Thyroid gland (tissue), 4 donors: ENCODE data around the gene SHROOM3. TPM values are rescaled to one million over a fixed set of nuclear protein-coding genes. Genes with fewer than 3 reads are reported as not detected.

Experiments used
- DNase-seq, 2 donors: peaks; one replicate each; pipeline ENCODE4 v3.0.0-alpha.2; 2019
- H3K27ac ChIP-seq, 3 donors: fragments of 200-600 bp; sonication (generic); 1 replicate in 2 of 3; 2 replicates in 1 of 3; pipeline ENCODE4 v1.5.1; 2016 to 2019; ENCODE audit warnings: mild to moderate bottlenecking in 1 of 3, moderate library complexity in 1 of 3
- H3K27me3 ChIP-seq: fragments of 200-600 bp; sonication (generic); one replicate; pipeline ENCODE4 v1.5.1; 2019
- H3K36me3 ChIP-seq, 2 donors: fragments of 200-600 bp; sonication (generic); one replicate each; pipeline ENCODE4 v1.5.1; 2016 to 2019
- H3K4me1 ChIP-seq, 2 donors: fragments of 200-600 bp; sonication (generic); one replicate each; pipeline ENCODE4 v1.5.1; 2017 to 2019
- H3K4me3 ChIP-seq, 3 donors: fragments of 200-600 bp; sonication (generic); replicated peaks in 1 of 3; 1 replicate in 2 of 3; 2 replicates in 1 of 3; pipeline ENCODE4 v1.5.1; 2016; ENCODE audit warnings: mild to moderate bottlenecking in 1 of 3
- H3K9me3 ChIP-seq: fragments of 200-600 bp; sonication (generic); one replicate; pipeline ENCODE4 v1.5.1; 2017
- POLR2A ChIP-seq, 2 donors: fragments of 450-650 bp; IDR thresholded peaks; one replicate each; pipeline ENCODE4 v1.6.1; 2017; ENCODE audit warnings: antibody characterized with exemption in 2 of 2, mild to moderate bottlenecking in 2 of 2, moderate library complexity in 1 of 2
- WGBS, 2 donors: methylation state at CpG; one replicate each; pipeline ENCODE4 v1.1.5; 2017; 5-methylcytosine and 5-hydroxymethylcytosine counted together
- intact Hi-C: fragments of 100-400 bp; cut with DNase I; formaldehyde crosslinking; loops from one replicate; pipeline ENCODE4 v1.15.1; 2023
- total RNA-seq, 4 donors: library from RNA; depleted of rRNA; stranded (reverse); fragments of >200 nt; gene quantifications; one replicate each; pipeline ENCODE4 v1.2.3, GENCODE V29; 2016
- TF ChIP-seq, protein P1 (sequence below), 6 experiments: fragments of 200-600 bp in 3 of 6; fragments of 450-650 bp in 3 of 6; sonication (generic) in 3 of 6; IDR thresholded peaks; one replicate each; pipeline ENCODE4 v1.5.1; 2016 to 2019; ENCODE audit warnings: antibody characterized with exemption in 6 of 6, mild to moderate bottlenecking in 2 of 6, inconsistent platforms in 1 of 6, moderate library complexity in 1 of 6

The SHROOM3 gene
- total RNA-seq, 4 donors from 2014 or later = 41.7 to 77.8 (median 62.0) TPM

DNA sequence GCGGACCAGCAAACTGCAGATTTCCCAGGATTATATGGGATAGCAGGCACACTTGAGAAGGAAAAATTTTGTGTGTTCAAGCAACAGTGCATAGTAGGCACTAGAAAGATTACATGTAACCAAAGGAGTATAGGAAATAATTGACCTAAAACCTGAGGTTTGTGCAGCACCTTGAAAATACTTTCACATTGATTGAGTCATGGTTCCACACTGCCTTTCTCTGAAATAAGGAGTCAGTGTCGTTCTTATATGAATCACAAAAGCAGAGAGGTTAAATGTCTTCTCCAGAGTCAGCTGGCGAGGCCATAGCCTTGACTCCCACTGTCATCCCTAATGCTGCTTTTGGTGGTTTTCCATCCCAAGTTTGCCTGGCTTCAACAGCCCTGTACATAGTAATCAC lies 324.0 kb downstream of the SHROOM3 start:
- WGBS, 2 donors = 85 to 94% methylated on average over 3 of the region's 3 CpGs
- H3K4me1 ChIP-seq = no peaks in the 10 kb centered on the region
- intact Hi-C loops = loop anchor here (10.0 kb wide), 2 partner anchors 244 to 314 kb away; no protein-coding TSS in a partner anchor

DNA sequence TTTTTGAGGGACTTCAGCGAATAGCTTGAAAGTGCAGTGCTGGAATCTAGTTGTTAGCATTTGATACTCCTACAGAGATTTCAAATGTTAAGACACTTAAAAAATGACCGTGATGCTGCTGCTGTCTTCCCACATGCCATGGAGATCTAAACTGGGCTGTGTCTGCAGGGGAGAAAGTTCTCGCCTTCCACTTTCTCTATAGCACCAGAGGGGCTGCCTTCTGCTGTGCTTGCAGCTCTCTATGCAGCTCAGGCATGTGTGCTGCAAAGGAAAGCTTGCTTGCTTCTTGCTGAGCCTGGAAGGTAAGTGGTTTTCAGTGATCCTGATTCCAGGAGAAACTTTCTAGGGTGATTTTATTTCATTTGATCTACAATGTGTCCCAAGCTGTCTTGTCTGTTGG lies 325.2 kb downstream of the SHROOM3 start:
- no peak overlapping the region for H3K4me3 ChIP-seq
- intact Hi-C loops = no loop called here
- 90 to 92% methylated on average over 3 of the region's 3 CpGs for WGBS, 2 donors

More for the DNA sequence above, 324.0 kb downstream of the SHROOM3 start:
- Histone ChIP-seq H3K9me3 (no peaks in the 10 kb centered on the region), H3K27me3 (no peaks in the 10 kb centered on the region), H3K4me3 (no peak overlapping the region), H3K27ac (no peak overlapping the region), H3K36me3 (peaks cover 0 to 5% of the 10 kb centered on the region in 2 donors)
- TF ChIP-seq, protein P1, sequence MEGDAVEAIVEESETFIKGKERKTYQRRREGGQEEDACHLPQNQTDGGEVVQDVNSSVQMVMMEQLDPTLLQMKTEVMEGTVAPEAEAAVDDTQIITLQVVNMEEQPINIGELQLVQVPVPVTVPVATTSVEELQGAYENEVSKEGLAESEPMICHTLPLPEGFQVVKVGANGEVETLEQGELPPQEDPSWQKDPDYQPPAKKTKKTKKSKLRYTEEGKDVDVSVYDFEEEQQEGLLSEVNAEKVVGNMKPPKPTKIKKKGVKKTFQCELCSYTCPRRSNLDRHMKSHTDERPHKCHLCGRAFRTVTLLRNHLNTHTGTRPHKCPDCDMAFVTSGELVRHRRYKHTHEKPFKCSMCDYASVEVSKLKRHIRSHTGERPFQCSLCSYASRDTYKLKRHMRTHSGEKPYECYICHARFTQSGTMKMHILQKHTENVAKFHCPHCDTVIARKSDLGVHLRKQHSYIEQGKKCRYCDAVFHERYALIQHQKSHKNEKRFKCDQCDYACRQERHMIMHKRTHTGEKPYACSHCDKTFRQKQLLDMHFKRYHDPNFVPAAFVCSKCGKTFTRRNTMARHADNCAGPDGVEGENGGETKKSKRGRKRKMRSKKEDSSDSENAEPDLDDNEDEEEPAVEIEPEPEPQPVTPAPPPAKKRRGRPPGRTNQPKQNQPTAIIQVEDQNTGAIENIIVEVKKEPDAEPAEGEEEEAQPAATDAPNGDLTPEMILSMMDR (IDR thresholded peaks at IDR 0.05) = no peak
- no peak for TF ChIP-seq POLR2A (IDR thresholded peaks at IDR 0.05)
- DNase-seq = no peak

DNA sequence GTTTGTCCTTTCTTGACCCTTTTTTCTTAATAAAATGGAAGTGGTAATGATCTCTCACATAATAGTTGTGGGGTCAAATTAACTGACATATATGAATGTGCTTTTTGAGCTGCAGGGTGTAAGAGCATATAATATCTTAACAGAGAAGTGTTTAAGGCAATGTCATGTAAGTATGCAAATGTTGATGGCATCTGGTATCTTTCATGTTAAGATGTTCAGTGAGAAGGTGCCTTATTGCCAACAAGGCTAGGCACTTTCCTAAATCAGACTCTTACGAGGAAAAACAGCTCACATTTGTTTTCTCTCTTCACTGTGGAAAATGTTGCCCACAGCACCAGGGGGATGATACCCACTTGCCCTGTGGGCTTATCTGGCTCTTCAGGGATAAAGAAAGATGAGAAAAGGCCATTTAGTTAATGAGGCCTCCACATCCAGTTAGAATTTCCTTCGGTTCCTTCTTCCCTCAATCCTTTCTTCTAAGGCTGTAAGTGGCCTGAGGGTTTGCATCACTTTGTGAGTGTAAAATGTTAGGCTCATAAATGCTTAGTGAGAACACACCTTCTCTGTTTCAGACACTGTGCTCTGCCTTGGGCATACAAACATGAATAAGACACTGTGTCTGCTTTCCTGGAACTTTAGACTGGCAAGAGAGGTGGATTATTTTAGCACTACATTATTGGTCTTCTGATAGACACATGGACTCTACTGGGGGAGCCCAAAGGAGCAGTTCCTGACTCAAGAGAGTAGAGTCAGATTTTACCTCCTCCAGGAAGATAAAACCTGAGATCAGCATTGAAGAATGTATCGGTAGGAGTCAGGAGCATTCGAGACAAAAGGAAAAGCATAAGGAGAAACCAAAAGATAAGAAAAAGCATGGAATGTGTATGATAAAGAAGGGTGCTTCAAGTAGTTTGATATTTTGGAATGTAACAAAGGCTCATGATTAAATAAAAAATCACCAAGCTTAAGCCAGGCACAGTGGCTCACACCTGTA lies 327.4 kb downstream of the SHROOM3 start:
- Histone ChIP-seq H3K4me1 (no peaks in the 10 kb centered on the region), H3K27me3 (no peaks in the 10 kb centered on the region), H3K4me3 (no peak overlapping the region), H3K36me3 (no peaks in the 10 kb centered on the region), H3K27ac (no peak overlapping the region), H3K9me3 (no peaks in the 10 kb centered on the region)
- intact Hi-C loops = no loop called here
- DNase-seq = no peak
- TF ChIP-seq, protein P1 (IDR thresholded peaks at IDR 0.05) = no peak
- TF ChIP-seq POLR2A (IDR thresholded peaks at IDR 0.05) = no peak
- WGBS, 2 donors = 97% methylated on average over 4 of the region's 4 CpGs

More for the DNA sequence above, 325.2 kb downstream of the SHROOM3 start:
- no peak for DNase-seq
- TF ChIP-seq, protein P1 (IDR thresholded peaks at IDR 0.05) = no peak
- no peak for TF ChIP-seq POLR2A (IDR thresholded peaks at IDR 0.05)
- H3K27ac ChIP-seq = no peak overlapping the region
- no peaks in the 10 kb centered on the region for H3K4me1 ChIP-seq
- H3K27me3 ChIP-seq = no peaks in the 10 kb centered on the region
- peaks cover 0 to under 1% of the 10 kb centered on the region in 2 donors for H3K36me3 ChIP-seq
- no peaks in the 10 kb centered on the region for H3K9me3 ChIP-seq

DNA sequence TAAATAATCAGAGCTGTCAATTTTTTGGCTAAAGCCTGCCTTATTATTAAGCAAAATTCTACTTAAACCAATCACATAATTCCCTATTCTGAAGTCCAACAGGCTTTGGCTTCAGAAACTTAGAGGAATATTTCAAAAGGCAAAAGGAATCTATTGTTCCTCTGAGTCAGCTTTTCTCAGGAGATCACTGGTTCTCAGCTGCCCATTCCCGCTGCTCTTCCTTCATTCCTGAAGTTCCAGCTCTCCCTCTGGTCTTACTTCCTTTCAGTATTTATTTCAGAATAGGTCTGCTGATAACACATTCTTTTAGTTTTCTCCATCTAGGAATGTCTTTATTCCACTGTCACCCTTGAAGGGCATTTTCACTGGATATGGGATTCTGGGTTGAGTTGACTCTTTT lies 329.2 kb downstream of the SHROOM3 start:
- Histone ChIP-seq H3K4me1 (peaks cover 4 to 5% of the 10 kb centered on the region in 2 donors), H3K27me3 (no peaks in the 10 kb centered on the region), H3K4me3 (no peak overlapping the region), H3K36me3 (no peaks in the 10 kb centered on the region), H3K9me3 (no peaks in the 10 kb centered on the region), H3K27ac (no peak overlapping the region)
- 67 to 88% methylated on average over 1 of the region's 1 CpG for WGBS, 2 donors
- no peak for DNase-seq
- TF ChIP-seq POLR2A (IDR thresholded peaks at IDR 0.05) = no peak
- TF ChIP-seq, protein P1 (IDR thresholded peaks at IDR 0.05) = no peak
- intact Hi-C loops = no loop called here
